Thymus (tissue), 11 donors: ENCODE results near the gene ZNHIT6. TPM values are rescaled to one million over a fixed set of nuclear protein-coding genes. Genes with fewer than 3 reads are reported as not detected.
"Not testable (repeated sequence)": the region's sequence is repeated elsewhere in the genome, so short reads cannot be mapped to it uniquely, and the experiment has no call there.

Source experiments
- DNase-seq, 9 donors: peaks; one replicate each; pipeline ENCODE4 v3.0.0-alpha.2; 2013; ENCODE audit warnings: low spot score in 9 of 9, low read depth in 6 of 9, missing footprints in 1 of 9
- H3K27ac ChIP-seq, 2 donors: one replicate each; pipeline ENCODE4 v1.5.1; 2013; ENCODE audit warnings: control low read depth in 1 of 2, low read depth in 1 of 2, low read length in 1 of 2, mild to moderate bottlenecking in 1 of 2, moderate library complexity in 1 of 2
- H3K27me3 ChIP-seq, 2 donors: one replicate each; pipeline ENCODE4 v1.5.1; 2013; ENCODE audit warnings: low read length in 1 of 2; ENCODE audit not compliant: control insufficient read depth in 2 of 2, insufficient read depth in 1 of 2
- H3K36me3 ChIP-seq, 2 donors: one replicate each; pipeline ENCODE4 v1.5.1; 2013; ENCODE audit warnings: low read length in 1 of 2, mild to moderate bottlenecking in 1 of 2, moderate library complexity in 1 of 2; ENCODE audit not compliant: control insufficient read depth in 2 of 2, insufficient read depth in 2 of 2
- H3K4me1 ChIP-seq, 2 donors: one replicate each; pipeline ENCODE4 v1.5.1; 2013; ENCODE audit warnings: low read length in 2 of 2; ENCODE audit not compliant: control insufficient read depth in 2 of 2, insufficient read depth in 2 of 2
- H3K4me3 ChIP-seq, 2 donors: one replicate each; pipeline ENCODE4 v1.5.1; 2013; ENCODE audit warnings: low read length in 2 of 2, control low read depth in 1 of 2, mild to moderate bottlenecking in 1 of 2
- H3K9me3 ChIP-seq, 2 donors: one replicate each; pipeline ENCODE4 v1.5.1; 2013; ENCODE audit warnings: low read length in 1 of 2, mild to moderate bottlenecking in 1 of 2; ENCODE audit not compliant: control insufficient read depth in 2 of 2, insufficient read depth in 1 of 2
- WGBS: extraction: QIAGEN DNeasy Blood & Tissue Kit; methylation state at CpG from one replicate; pipeline ENCODE4 v1.1.7; 2013; 5-methylcytosine and 5-hydroxymethylcytosine counted together
- polyA plus RNA-seq: library from polyadenylated mRNA; stranded (reverse); fragments of 200-250 nt; gene quantifications from one replicate; pipeline ENCODE4 v1.2.3, GENCODE V29; 2013
- total RNA-seq: library from RNA; stranded (reverse); fragments of 120-200 nt; gene quantifications from one replicate; pipeline ENCODE4 v1.2.4, GENCODE V29; 2013
- donor health status: healthy.

ZNHIT6 gene
- total and polyA plus RNA-seq, 2 donors, result 10.0 to 14.1 TPM

GRCh38 chr1:85659174-85659573, 49.1 kb downstream of the ZNHIT6 start:
- H3K4me3 ChIP-seq, result no peak overlapping the region
- WGBS, result 98% methylated on average over 1 of the region's 1 CpG
- DNase-seq, result no peak
- H3K9me3 ChIP-seq, result no peaks in the 10 kb centered on the region
- H3K27me3 ChIP-seq, result no peaks in the 10 kb centered on the region
- H3K4me1 ChIP-seq, result no peaks in the 10 kb centered on the region
- no peak overlapping the region for H3K27ac ChIP-seq
- no peaks in the 10 kb centered on the region for H3K36me3 ChIP-seq

GRCh38 chr1:85656948-85657347, 51.3 kb downstream of the ZNHIT6 start:
- DNase-seq, result no peak
- WGBS, result 99% methylated on average over 1 of the region's 1 CpG

GRCh38 chr1:85656256-85656655, 52.0 kb downstream of the ZNHIT6 start:
- Histone ChIP-seq H3K4me1 (no peaks in the 10 kb centered on the region), H3K4me3 (no peak overlapping the region), H3K27me3 (no peaks in the 10 kb centered on the region), H3K9me3 (no peaks in the 10 kb centered on the region), H3K27ac (no peak overlapping the region), H3K36me3 (peaks cover 5 to 12% of the 10 kb centered on the region in 2 donors)
- WGBS, result 99% methylated on average over 1 of the region's 1 CpG
- no peak for DNase-seq

More at GRCh38 chr1:85656948-85657347, 51.3 kb downstream of the ZNHIT6 start:
- H3K27me3 ChIP-seq, result no peaks in the 10 kb centered on the region
- H3K36me3 ChIP-seq, result peaks cover 5 to 12% of the 10 kb centered on the region in 2 donors
- H3K4me3 ChIP-seq, result no peak overlapping the region
- no peaks in the 10 kb centered on the region for H3K9me3 ChIP-seq
- no peak overlapping the region for H3K27ac ChIP-seq
- H3K4me1 ChIP-seq, result no peaks in the 10 kb centered on the region

GRCh38 chr1:85655315-85655714, 52.9 kb downstream of the ZNHIT6 start:
- no peak for DNase-seq
- WGBS, result 98% methylated on average over 1 of the region's 1 CpG
- Histone ChIP-seq H3K27ac (no peak overlapping the region), H3K27me3 (no peaks in the 10 kb centered on the region), H3K4me1 (no peaks in the 10 kb centered on the region), H3K36me3 (peaks cover 5 to 12% of the 10 kb centered on the region in 2 donors), H3K9me3 (no peaks in the 10 kb centered on the region), H3K4me3 (no peak overlapping the region)

- Histone ChIP-seq H3K27me3 (no peaks in the 10 kb centered on the region), H3K36me3 (peaks cover 5 to 12% of the 10 kb centered on the region in 2 donors)
Measured at GRCh38 chr1:85654066-85654782, 54.0 kb downstream of the ZNHIT6 start.

GRCh38 chr1:85652327-85652726, 55.9 kb downstream of the ZNHIT6 start:
- H3K9me3 ChIP-seq, result peaks cover 0 to 5% of the 10 kb centered on the region in 2 donors
- H3K4me3 ChIP-seq, result no peak overlapping the region
- H3K27ac ChIP-seq, result no peak overlapping the region
- peaks cover 5 to 12% of the 10 kb centered on the region in 2 donors for H3K36me3 ChIP-seq
- H3K27me3 ChIP-seq, result no peaks in the 10 kb centered on the region
- no peak for DNase-seq
- H3K4me1 ChIP-seq, result no peaks in the 10 kb centered on the region
- WGBS, result 97% methylated on average over 3 of the region's 3 CpGs

More at GRCh38 chr1:85654066-85654782, 54.0 kb downstream of the ZNHIT6 start:
- Histone ChIP-seq H3K9me3 (no peaks in the 10 kb centered on the region), H3K4me3 (no peak overlapping the region), H3K27ac (no peak overlapping the region), H3K4me1 (no peaks in the 10 kb centered on the region)
- DNase-seq, result no peak
- WGBS, result 96% methylated on average over 6 of the region's 6 CpGs

- DNase-seq, result no peak
- WGBS, result 96% methylated on average over 1 of the region's 1 CpG
Measured at GRCh38 chr1:85650645-85651044, 57.6 kb downstream of the ZNHIT6 start.

GRCh38 chr1:85649591-85649990, 58.6 kb downstream of the ZNHIT6 start:
- no peak overlapping the region for H3K4me3 ChIP-seq
- no peak for DNase-seq
- no peak overlapping the region for H3K27ac ChIP-seq
- peaks cover 0 to 5% of the 10 kb centered on the region in 2 donors for H3K9me3 ChIP-seq
- no peaks in the 10 kb centered on the region for H3K4me1 ChIP-seq
- H3K36me3 ChIP-seq, result peaks cover 5 to 12% of the 10 kb centered on the region in 2 donors
- H3K27me3 ChIP-seq, result no peaks in the 10 kb centered on the region

More at GRCh38 chr1:85650645-85651044, 57.6 kb downstream of the ZNHIT6 start:
- Histone ChIP-seq H3K9me3 (peaks cover 0 to 5% of the 10 kb centered on the region in 2 donors), H3K4me3 (no peak overlapping the region), H3K27ac (no peak overlapping the region), H3K27me3 (no peaks in the 10 kb centered on the region), H3K36me3 (peaks cover 5 to 12% of the 10 kb centered on the region in 2 donors), H3K4me1 (no peaks in the 10 kb centered on the region)

GRCh38 chr1:85641598-85642556, 66.4 kb downstream of the ZNHIT6 start:
- H3K9me3 ChIP-seq, DNase-seq: not testable (repeated sequence)
- WGBS, result 94% methylated on average over 24 of the region's 24 CpGs

More at GRCh38 chr1:85641598-85642556, 66.4 kb downstream of the ZNHIT6 start:
- H3K4me3 ChIP-seq, H3K27ac ChIP-seq, H3K4me1 ChIP-seq, H3K36me3 ChIP-seq, H3K27me3 ChIP-seq: not testable (repeated sequence)
